ENCODE measurements around the gene ELFN1. TPM values are rescaled to one million over a fixed set of nuclear protein-coding genes. Genes with fewer than 3 reads are reported as not detected.

ELFN1 gene
- total and polyA plus RNA-seq, 2 donors, result 0.91 to 2.6 TPM

DNA sequence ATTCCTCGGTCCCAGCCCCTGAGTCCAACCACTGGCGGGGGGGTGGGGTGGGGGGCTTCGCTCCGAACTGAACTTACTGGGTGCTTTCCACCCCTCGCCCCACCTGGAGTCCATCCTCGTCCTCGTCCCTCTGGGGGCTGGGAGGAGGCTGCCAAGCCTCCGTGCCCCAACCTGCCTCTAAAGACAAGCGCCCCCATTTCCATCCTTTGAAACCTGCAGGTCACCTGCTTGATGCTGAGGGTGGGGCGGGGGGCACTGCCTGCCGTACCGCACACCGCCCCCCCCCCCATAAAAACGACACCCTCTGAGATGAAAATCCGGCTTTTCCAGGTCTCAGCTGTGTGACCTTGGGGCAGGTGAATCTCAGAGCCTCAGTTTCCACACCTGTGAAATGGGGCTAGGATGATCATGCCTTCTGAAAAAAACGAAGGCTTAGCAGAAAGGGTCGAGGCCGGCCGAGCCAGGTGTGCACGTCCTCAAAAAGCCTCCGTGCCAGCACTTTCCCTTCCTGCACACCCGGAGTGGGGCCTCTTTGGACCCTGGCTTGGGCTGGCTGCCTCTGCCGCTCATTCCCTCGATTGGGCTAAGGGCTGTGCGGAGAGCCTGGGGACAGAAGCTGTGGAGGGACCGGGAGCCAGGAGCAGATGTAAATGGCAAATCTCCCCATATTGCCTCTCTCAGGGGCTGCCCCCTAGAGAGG lies 967 bp downstream of the ELFN1 start:
- H3K4me1 ChIP-seq (ENCODE audit: control insufficient read depth in 2 of 2, insufficient read depth in 2 of 2, low read length in 2 of 2), result peaks cover 0 to 22% of the 10 kb centered on the region in 2 donors
- H3K36me3 ChIP-seq (ENCODE audit: control insufficient read depth in 2 of 2, insufficient read depth in 2 of 2, low read length in 1 of 2), result no peaks in the 10 kb centered on the region
- DNase-seq (ENCODE audit: low read depth in 6 of 9, low spot score in 9 of 9), result no peak
- no peak overlapping the region for H3K27ac ChIP-seq (ENCODE audit: low read depth in 1 of 2, low read length in 1 of 2)
- H3K4me3 ChIP-seq (ENCODE audit: low read length in 2 of 2), result peak overlapping the region in 1 of 2 donors; percentile 8
- H3K27me3 ChIP-seq (ENCODE audit: control insufficient read depth in 2 of 2, insufficient read depth in 1 of 2, low read length in 1 of 2), result peaks cover 65 to 99% of the 10 kb centered on the region in 2 donors
- peaks cover 0 to 1% of the 10 kb centered on the region in 2 donors for H3K9me3 ChIP-seq (ENCODE audit: control insufficient read depth in 2 of 2, insufficient read depth in 1 of 2, low read length in 1 of 2)
- 30% methylated on average over 26 of the region's 26 CpGs for WGBS

DNA sequence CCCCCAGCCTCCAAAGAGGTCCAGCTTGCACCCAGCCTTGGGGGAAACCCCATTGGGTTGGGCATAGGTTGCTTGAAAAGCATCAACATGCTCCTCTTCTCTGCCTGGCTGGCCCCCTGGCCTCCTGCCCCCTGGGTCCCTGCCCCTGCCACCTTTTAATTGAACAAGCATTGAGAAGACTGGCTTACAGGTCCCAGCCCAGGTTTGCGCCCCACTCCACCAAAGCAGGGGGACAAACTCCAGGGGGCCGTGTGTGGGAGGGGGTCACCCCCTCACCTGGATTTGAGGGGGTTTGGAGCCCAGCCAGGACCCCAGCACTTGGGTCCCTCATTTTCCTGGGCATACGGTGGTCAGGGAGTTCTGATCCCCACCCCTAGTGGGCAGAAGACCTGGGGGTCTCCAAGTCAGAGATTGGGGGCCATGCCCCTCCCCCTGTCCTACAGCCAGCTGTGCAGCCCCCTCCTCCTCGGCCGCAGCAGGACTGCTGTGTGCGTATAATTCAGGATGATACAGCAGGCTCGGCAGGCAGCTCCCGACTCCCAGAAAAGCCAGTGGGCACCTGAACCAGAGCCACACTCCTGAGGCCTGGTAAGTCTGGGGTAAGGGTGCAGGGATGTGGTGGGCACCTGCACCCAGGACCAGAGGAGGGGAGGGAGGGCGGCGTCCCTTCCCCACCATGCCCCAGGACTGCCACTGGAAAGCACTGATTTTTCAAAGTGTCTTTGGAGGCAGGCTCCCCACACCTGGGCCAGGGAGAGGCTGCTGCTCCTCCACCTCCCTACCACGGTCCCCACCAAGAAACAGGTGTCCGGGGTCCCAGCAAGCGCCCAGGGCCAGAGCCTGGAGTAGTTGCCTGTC lies 1.7 kb downstream of the ELFN1 start:
- peaks cover 0 to under 1% of the 10 kb centered on the region in 2 donors for H3K9me3 ChIP-seq (ENCODE audit: control insufficient read depth in 2 of 2, insufficient read depth in 1 of 2, low read length in 1 of 2)
- no peak overlapping the region for H3K27ac ChIP-seq (ENCODE audit: low read depth in 1 of 2, low read length in 1 of 2)
- no peaks in the 10 kb centered on the region for H3K36me3 ChIP-seq (ENCODE audit: control insufficient read depth in 2 of 2, insufficient read depth in 2 of 2, low read length in 1 of 2)
- WGBS, result 79% methylated on average over 13 of the region's 13 CpGs
- peaks cover 58 to 99% of the 10 kb centered on the region in 2 donors for H3K27me3 ChIP-seq (ENCODE audit: control insufficient read depth in 2 of 2, insufficient read depth in 1 of 2, low read length in 1 of 2)
- no peak overlapping the region for H3K4me3 ChIP-seq (ENCODE audit: low read length in 2 of 2)
- peaks cover 0 to 16% of the 10 kb centered on the region in 2 donors for H3K4me1 ChIP-seq (ENCODE audit: control insufficient read depth in 2 of 2, insufficient read depth in 2 of 2, low read length in 2 of 2)
- DNase-seq (ENCODE audit: low read depth in 6 of 9, low spot score in 9 of 9), result no peak

DNA sequence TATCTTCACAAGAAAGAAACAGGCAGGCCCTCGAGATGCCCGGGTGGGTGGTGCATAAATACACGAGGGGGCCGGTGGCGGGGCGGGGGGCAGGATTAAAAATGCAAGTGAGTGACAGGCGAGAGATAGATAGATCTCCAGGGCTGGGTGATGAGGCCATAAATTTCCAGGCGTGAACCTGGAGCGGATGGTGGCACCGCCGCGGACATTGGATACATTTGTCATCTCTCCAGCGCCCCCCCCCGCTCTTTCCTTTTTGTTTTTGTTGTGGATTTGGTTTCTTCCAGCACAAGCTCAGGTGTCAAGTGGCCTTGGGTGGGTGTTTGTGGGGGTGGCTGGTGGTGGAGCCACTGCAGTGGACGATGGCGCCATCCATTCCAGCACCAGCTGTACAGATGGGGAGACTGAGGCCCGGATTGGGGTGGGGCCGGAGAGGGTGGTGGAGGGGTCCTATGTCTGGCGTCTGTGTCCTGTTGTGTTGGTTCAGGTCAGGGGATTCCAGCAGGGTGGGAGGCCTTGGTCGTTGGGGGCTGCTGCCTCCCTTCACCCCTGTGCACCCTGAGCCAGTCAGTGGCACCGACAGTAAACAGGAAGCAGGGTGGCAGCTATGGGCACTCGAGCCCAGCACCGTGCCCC lies 2.9 kb downstream of the ELFN1 start:
- Histone ChIP-seq H3K9me3 (ENCODE audit: control insufficient read depth in 2 of 2, insufficient read depth in 1 of 2, low read length in 1 of 2) (no peaks in the 10 kb centered on the region), H3K4me3 (ENCODE audit: low read length in 2 of 2) (no peak overlapping the region), H3K27me3 (ENCODE audit: control insufficient read depth in 2 of 2, insufficient read depth in 1 of 2, low read length in 1 of 2) (peaks cover 46 to 98% of the 10 kb centered on the region in 2 donors), H3K27ac (ENCODE audit: low read depth in 1 of 2, low read length in 1 of 2) (no peak overlapping the region), H3K36me3 (ENCODE audit: control insufficient read depth in 2 of 2, insufficient read depth in 2 of 2, low read length in 1 of 2) (no peaks in the 10 kb centered on the region), H3K4me1 (ENCODE audit: control insufficient read depth in 2 of 2, insufficient read depth in 2 of 2, low read length in 2 of 2) (peaks cover 0 to 10% of the 10 kb centered on the region in 2 donors)
- WGBS, result 73% methylated on average over 23 of the region's 23 CpGs
- no peak for DNase-seq (ENCODE audit: low read depth in 6 of 9, low spot score in 9 of 9)

DNA sequence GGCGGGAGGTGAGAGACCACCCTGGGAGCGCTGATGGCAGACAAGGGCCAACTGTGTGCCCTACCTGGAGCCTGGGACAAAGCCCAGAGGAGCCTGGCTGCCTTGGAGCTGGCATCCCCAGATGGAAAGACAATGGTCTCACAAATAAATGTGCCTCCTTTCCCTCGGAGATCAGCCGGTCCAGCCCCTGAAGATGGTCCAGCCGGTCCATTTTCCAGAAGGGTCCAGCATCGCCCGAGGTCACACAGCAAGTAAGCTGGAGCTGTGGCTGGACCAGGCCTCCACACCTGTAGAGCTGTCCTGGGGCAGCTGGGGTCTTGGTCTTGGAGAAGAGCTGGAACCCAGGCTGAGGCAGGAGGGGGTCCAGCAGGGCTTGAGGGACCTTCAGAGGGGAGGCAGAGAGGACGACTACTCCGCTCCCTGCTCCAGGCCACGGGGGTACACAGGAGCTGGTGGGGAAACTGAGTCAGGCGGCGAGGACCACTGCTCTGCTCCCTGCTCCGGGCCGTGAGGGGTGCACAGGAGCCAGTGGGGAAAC lies 3.6 kb downstream of the ELFN1 start:
- H3K4me1 ChIP-seq (ENCODE audit: control insufficient read depth in 2 of 2, insufficient read depth in 2 of 2, low read length in 2 of 2), result peaks cover 0 to 4% of the 10 kb centered on the region in 2 donors
- H3K36me3 ChIP-seq (ENCODE audit: control insufficient read depth in 2 of 2, insufficient read depth in 2 of 2, low read length in 1 of 2), result no peaks in the 10 kb centered on the region
- H3K27me3 ChIP-seq (ENCODE audit: control insufficient read depth in 2 of 2, insufficient read depth in 1 of 2, low read length in 1 of 2), result peaks cover 39 to 97% of the 10 kb centered on the region in 2 donors
- H3K4me3 ChIP-seq (ENCODE audit: low read length in 2 of 2), result no peak overlapping the region
- no peaks in the 10 kb centered on the region for H3K9me3 ChIP-seq (ENCODE audit: control insufficient read depth in 2 of 2, insufficient read depth in 1 of 2, low read length in 1 of 2)
- WGBS, result 94% methylated on average over 14 of the region's 14 CpGs
- DNase-seq (ENCODE audit: low read depth in 6 of 9, low spot score in 9 of 9), result no peak
- no peak overlapping the region for H3K27ac ChIP-seq (ENCODE audit: low read depth in 1 of 2, low read length in 1 of 2)

DNA sequence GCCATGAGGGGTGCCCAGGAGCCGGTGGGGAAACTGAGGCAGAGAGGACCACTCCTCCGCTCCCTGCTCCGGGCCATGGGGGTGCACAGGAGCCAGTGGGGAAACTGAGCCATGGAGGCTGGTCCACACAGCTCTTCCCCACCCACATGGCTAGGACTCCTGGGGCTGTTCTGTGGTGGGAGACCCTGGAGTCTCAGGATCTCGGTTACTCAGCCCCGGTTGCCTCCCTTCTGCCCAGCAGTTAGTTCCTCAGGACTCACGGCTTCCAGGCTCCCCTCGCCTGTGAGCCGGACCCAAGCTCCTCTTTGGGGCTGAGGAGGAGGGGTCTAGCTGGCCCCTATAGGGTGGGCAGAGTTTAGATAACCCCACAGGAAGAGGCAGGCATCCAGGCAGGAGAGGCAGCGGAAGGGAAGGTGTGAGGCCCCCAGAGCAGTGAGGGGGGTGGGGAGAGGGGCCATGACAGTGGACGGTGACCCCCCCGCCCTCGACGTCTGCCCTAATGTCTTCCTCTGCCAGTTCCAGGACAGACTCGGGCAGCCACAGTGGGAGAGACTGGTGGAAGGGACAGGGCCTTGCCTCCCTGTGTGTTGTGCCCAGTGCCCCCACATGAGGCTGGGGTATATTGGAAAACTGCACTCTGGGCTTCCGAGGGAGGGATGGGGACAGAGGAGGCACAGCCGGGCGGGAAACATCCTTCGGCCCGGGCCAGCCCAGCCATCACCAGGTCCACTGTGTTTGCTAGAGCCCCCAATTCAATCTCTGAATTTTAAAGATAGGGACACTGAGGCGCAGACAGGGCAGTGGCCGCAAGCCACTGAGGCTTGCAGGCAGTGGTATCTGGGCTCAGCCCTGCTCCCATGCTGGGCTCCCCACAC lies 4.3 kb downstream of the ELFN1 start:
- H3K27me3 ChIP-seq (ENCODE audit: control insufficient read depth in 2 of 2, insufficient read depth in 1 of 2, low read length in 1 of 2), result peaks cover 32 to 93% of the 10 kb centered on the region in 2 donors
- DNase-seq (ENCODE audit: low read depth in 6 of 9, low spot score in 9 of 9), result no peak
- no peaks in the 10 kb centered on the region for H3K9me3 ChIP-seq (ENCODE audit: control insufficient read depth in 2 of 2, insufficient read depth in 1 of 2, low read length in 1 of 2)
- H3K4me3 ChIP-seq (ENCODE audit: low read length in 2 of 2), result no peak overlapping the region
- 77% methylated on average over 21 of the region's 21 CpGs for WGBS
- H3K36me3 ChIP-seq (ENCODE audit: control insufficient read depth in 2 of 2, insufficient read depth in 2 of 2, low read length in 1 of 2), result no peaks in the 10 kb centered on the region
- H3K27ac ChIP-seq (ENCODE audit: low read depth in 1 of 2, low read length in 1 of 2), result no peak overlapping the region
- no peaks in the 10 kb centered on the region for H3K4me1 ChIP-seq (ENCODE audit: control insufficient read depth in 2 of 2, insufficient read depth in 2 of 2, low read length in 2 of 2)

DNA sequence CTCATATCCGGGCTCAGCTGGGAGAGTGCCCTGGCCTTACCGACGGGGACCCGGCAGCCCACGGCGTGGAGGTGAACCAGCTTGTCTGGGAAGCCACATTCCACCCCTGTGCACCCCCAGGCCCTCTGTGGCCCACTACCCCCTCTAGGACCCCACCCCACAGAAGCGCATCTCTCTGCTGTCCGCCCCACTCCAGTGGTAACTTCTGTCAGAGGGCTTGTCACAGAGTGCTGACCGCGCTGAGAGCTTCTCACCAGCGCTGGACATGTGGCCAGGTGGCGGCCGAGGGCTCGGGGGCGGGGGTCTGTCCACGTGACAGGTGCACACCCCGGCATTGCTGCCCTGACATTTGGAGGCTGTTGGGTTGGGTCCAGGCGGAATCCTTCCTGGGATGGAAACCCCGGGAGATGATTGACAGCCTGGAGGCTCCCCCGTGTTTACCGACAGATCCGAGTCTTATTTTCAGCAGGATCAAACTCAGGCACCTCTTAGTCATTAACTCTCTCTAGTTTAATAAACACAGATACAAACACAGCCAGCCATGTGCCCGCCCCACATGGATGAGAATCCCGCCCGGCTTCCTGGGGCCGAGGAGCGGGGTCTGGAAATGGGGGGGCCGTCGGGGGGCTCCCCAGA lies 5.1 kb downstream of the ELFN1 start:
- H3K27me3 ChIP-seq (ENCODE audit: control insufficient read depth in 2 of 2, insufficient read depth in 1 of 2, low read length in 1 of 2), result peaks cover 24 to 88% of the 10 kb centered on the region in 2 donors
- H3K36me3 ChIP-seq (ENCODE audit: control insufficient read depth in 2 of 2, insufficient read depth in 2 of 2, low read length in 1 of 2), result no peaks in the 10 kb centered on the region
- H3K9me3 ChIP-seq (ENCODE audit: control insufficient read depth in 2 of 2, insufficient read depth in 1 of 2, low read length in 1 of 2), result no peaks in the 10 kb centered on the region
- H3K27ac ChIP-seq (ENCODE audit: low read depth in 1 of 2, low read length in 1 of 2), result no peak overlapping the region
- WGBS, result 87% methylated on average over 29 of the region's 29 CpGs
- DNase-seq (ENCODE audit: low read depth in 6 of 9, low spot score in 9 of 9), result no peak
- no peak overlapping the region for H3K4me3 ChIP-seq (ENCODE audit: low read length in 2 of 2)
- H3K4me1 ChIP-seq (ENCODE audit: control insufficient read depth in 2 of 2, insufficient read depth in 2 of 2, low read length in 2 of 2), result no peaks in the 10 kb centered on the region

DNA sequence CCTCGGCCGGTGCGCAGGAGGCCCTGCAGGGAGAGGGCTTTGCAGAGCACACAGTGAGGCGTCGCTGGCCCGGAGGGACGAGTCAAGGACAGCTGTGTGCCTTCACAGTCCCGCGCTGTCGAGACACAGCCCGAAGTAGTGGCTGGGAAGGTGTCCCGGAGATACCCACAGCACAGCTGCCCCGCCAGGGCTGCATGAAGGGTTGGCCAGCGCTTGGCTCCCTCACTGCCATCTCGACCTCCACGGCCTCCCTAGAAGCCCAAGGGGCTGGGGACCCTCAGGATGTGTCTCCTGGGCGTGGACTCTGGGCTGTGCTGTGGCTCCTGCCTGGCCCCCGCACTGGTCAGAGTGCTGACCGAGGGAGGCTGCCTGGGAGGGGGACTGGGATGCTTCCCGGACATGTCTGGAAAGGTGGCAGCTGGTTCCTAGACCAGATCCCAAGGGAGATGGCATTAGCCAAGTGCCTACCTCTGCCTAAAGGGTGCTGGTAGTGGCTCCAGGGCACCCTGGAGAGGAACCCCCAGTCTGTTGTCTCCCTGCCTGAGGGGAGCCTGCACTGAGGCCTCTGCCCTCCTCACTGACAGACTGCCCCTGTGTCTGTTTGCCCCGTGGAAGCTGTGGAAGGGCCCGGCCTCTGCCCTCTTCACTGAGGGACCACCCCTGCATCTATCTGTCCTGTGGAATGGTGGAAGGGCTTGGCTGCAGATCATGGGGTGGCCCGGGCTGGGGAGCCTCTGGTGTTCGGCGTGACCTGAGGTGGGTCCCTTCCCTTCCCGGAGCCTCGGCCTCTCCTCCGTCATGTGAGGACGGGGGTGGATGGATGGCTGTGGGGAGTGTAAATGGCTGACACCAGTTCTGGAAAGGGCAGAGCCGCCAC lies 5.8 kb downstream of the ELFN1 start:
- Histone ChIP-seq H3K36me3 (ENCODE audit: control insufficient read depth in 2 of 2, insufficient read depth in 2 of 2, low read length in 1 of 2) (no peaks in the 10 kb centered on the region), H3K4me3 (ENCODE audit: low read length in 2 of 2) (no peak overlapping the region), H3K27me3 (ENCODE audit: control insufficient read depth in 2 of 2, insufficient read depth in 1 of 2, low read length in 1 of 2) (peaks cover 17 to 81% of the 10 kb centered on the region in 2 donors), H3K27ac (ENCODE audit: low read depth in 1 of 2, low read length in 1 of 2) (no peak overlapping the region), H3K9me3 (ENCODE audit: control insufficient read depth in 2 of 2, insufficient read depth in 1 of 2, low read length in 1 of 2) (no peaks in the 10 kb centered on the region), H3K4me1 (ENCODE audit: control insufficient read depth in 2 of 2, insufficient read depth in 2 of 2, low read length in 2 of 2) (no peaks in the 10 kb centered on the region)
- 87% methylated on average over 30 of the region's 30 CpGs for WGBS
- DNase-seq (ENCODE audit: low read depth in 6 of 9, low spot score in 9 of 9), result no peak
